Measurements from ENCODE around the gene AFTPH. TPM values are rescaled to one million over a fixed set of nuclear protein-coding genes. Genes with fewer than 3 reads are reported as not detected.
A peak's percentile ranks its signal among the peaks of the same experiment; 100 is the strongest.

AFTPH gene
- total and polyA plus RNA-seq, 12 donors = 7.9 to 22.3 (median 11.0) TPM

- H3K36me3 ChIP-seq = no peaks in the 10 kb centered on the region
- no peak overlapping the region for H3K4me3 ChIP-seq
- intact Hi-C loops (cut with DNase I) = no loop called here
- H3K27ac ChIP-seq = peak overlapping the region in 2 of 10 donors; percentile 85
- DNase-seq (no peak), ATAC-seq (no peak)
- H3K27me3 ChIP-seq = no peaks in the 10 kb centered on the region
- peaks cover 0 to 34% (median 15%) of the 10 kb centered on the region in 9 donors for H3K4me1 ChIP-seq
- H3K9me3 ChIP-seq = no peaks in the 10 kb centered on the region
- TF ChIP-seq CTCF (IDR thresholded peaks at IDR 0.05) = no peak
- 94 to 96% methylated on average over 6 of the region's 6 CpGs for WGBS, 2 donors
These were observed 86.3 kb downstream of the AFTPH start for GRCh38 chr2:64610316-64610855.

GRCh38 chr2:64612575-64613195 is 88.6 kb downstream of the AFTPH start:
- WGBS, 2 donors = 85 to 91% methylated on average over 5 of the region's 5 CpGs
- Histone ChIP-seq H3K9me3 (no peaks in the 10 kb centered on the region), H3K27ac (no peak overlapping the region), H3K4me1 (peaks cover 0 to 21% (median 13%) of the 10 kb centered on the region in 9 donors), H3K36me3 (no peaks in the 10 kb centered on the region), H3K4me3 (no peak overlapping the region), H3K27me3 (no peaks in the 10 kb centered on the region)
- intact Hi-C loops (cut with DNase I) = no loop called here
- ATAC-seq (no peak), DNase-seq (no peak)
- no peak for TF ChIP-seq CTCF (IDR thresholded peaks at IDR 0.05)

- Histone ChIP-seq H3K4me1 (peaks cover 0 to 16% (median 12%) of the 10 kb centered on the region in 9 donors), H3K36me3 (no peaks in the 10 kb centered on the region), H3K27me3 (no peaks in the 10 kb centered on the region), H3K9me3 (no peaks in the 10 kb centered on the region), H3K27ac (no peak overlapping the region), H3K4me3 (no peak overlapping the region)
- no peak for ATAC-seq
- no peak for TF ChIP-seq CTCF (IDR thresholded peaks at IDR 0.05)
- intact Hi-C loops (cut with DNase I) = no loop called here
- DNase-seq = no peak
- WGBS, 2 donors = 78 to 87% methylated on average over 7 of the region's 7 CpGs
These were observed 89.1 kb downstream of the AFTPH start for GRCh38 chr2:64613276-64613675.

- Histone ChIP-seq H3K4me3 (no peak overlapping the region), H3K4me1 (no peaks in the 10 kb centered on the region), H3K27me3 (no peaks in the 10 kb centered on the region), H3K9me3 (no peaks in the 10 kb centered on the region), H3K27ac (no peak overlapping the region), H3K36me3 (no peaks in the 10 kb centered on the region)
- intact Hi-C loops (cut with DNase I) = no loop called here
- 95 to 98% methylated on average over 6 of the region's 6 CpGs for WGBS, 2 donors
- DNase-seq (no peak), ATAC-seq (no peak)
- no peak for TF ChIP-seq CTCF (IDR thresholded peaks at IDR 0.05)
These were observed 91.2 kb downstream of the AFTPH start for GRCh38 chr2:64615192-64615763.

All from heart right ventricle (tissue), 16 donors.